ENCODE results near the gene BBLN. TPM values are rescaled to one million over a fixed set of nuclear protein-coding genes. Genes with fewer than 3 reads are reported as not detected.
"Not testable (repeated sequence)": the region's sequence is repeated elsewhere in the genome, so short reads cannot be mapped to it uniquely, and the experiment has no call there.

The BBLN gene
- total RNA-seq, 2 experiments from 2014 or later = 74.3 to 75.8 TPM

GRCh38 chr9:128180001-128180400 lies 19.9 kb downstream of the BBLN start:
- CTCF ChIA-PET = no interaction called here
- POLR2A ChIA-PET = no interaction called here

GRCh38 chr9:128180447-128180846 lies 20.4 kb downstream of the BBLN start:
- POLR2A ChIA-PET = no interaction called here
- CTCF ChIA-PET = no interaction called here

- CTCF ChIA-PET, POLR2A ChIA-PET: not testable (repeated sequence)
Measured at GRCh38 chr9:128181480-128181879, 21.4 kb downstream of the BBLN start.

- ChIA-PET CTCF (no interaction called here), POLR2A (interaction anchor here (0.5 kb wide), 1 partner anchor 1268 kb away, joined by 6 read pairs; no protein-coding TSS in a partner anchor)
Measured at GRCh38 chr9:128182893-128183588, 23.0 kb downstream of the BBLN start.

- ChIA-PET POLR2A (interaction anchor here (0.6 kb wide), 1 partner anchor 186 kb away, joined by 6 read pairs; no protein-coding TSS in a partner anchor), CTCF (interaction anchor here (0.6 to 1.3 kb wide), 4 partner anchors 12 to 128 kb away, joined by 3 read pairs; no protein-coding TSS in a partner anchor)
Measured at GRCh38 chr9:128185979-128186965, 26.2 kb downstream of the BBLN start.

GRCh38 chr9:128187361-128187760 lies 27.3 kb downstream of the BBLN start:
- POLR2A ChIA-PET = no interaction called here

GRCh38 chr9:128188209-128188608 lies 28.1 kb downstream of the BBLN start:
- ChIA-PET CTCF (interaction anchor here (0.6 to 1.3 kb wide), 2 partner anchors 63 to 113 kb away, joined by 5 read pairs; no protein-coding TSS in a partner anchor), POLR2A (interaction anchor here (0.6 kb wide), 1 partner anchor 72 kb away, joined by 4 read pairs; no protein-coding TSS in a partner anchor)

More at GRCh38 chr9:128187361-128187760, 27.3 kb downstream of the BBLN start:
- CTCF ChIA-PET = interaction anchor here (1.2 to 1.3 kb wide), 3 partner anchors 15 to 62 kb away, joined by 3 to 5 read pairs (median 3); no protein-coding TSS in a partner anchor

- POLR2A ChIA-PET = interaction anchor here (0.6 to 1.4 kb wide), 2 partner anchors 17 to 29 kb away, joined by 4 to 6 read pairs; no protein-coding TSS in a partner anchor
- CTCF ChIA-PET = interaction anchor here (0.7 to 1.7 kb wide), 5 partner anchors 14 to 62 kb away, joined by 3 to 9 read pairs (median 3); no protein-coding TSS in a partner anchor
Measured at GRCh38 chr9:128190013-128190412, 29.9 kb downstream of the BBLN start.

GRCh38 chr9:128190516-128191405 lies 30.7 kb downstream of the BBLN start:
- CTCF ChIA-PET = interaction anchor here (0.8 to 1.7 kb wide), 8 partner anchors 15 to 151 kb away, joined by 3 to 5 read pairs (median 3); partner anchors contain the start of gene BBLN
- POLR2A ChIA-PET = interaction anchor here (0.6 to 1.4 kb wide), 2 partner anchors 30 to 361 kb away, joined by 3 to 6 read pairs; partner anchors contain the start of gene SPTAN1

- ChIA-PET POLR2A (interaction anchor here (0.6 to 1.4 kb wide), 3 partner anchors 31 to 361 kb away, joined by 3 to 6 read pairs (median 3); partner anchors contain the start of gene SPTAN1), CTCF (interaction anchor here (0.9 to 1.7 kb wide), 6 partner anchors 16 to 150 kb away, joined by 3 to 5 read pairs (median 4); partner anchors contain the start of gene BBLN)
Measured at GRCh38 chr9:128191406-128192046, 31.5 kb downstream of the BBLN start, which contains the start of gene CIZ1. Gene CIZ1, minus strand, starts transcription at chr9:128191572. Its CDS starts 715 bp downstream, at chr9:128190857.

GRCh38 chr9:128192601-128193371 lies 32.7 kb downstream of the BBLN start:
- ChIA-PET CTCF (interaction anchor here (1.0 to 1.4 kb wide), 3 partner anchors 10 to 169 kb away, joined by 3 to 4 read pairs (median 3); no protein-coding TSS in a partner anchor), POLR2A (no interaction called here)

GRCh38 chr9:128193469-128194096 lies 33.5 kb downstream of the BBLN start:
- POLR2A ChIA-PET = no interaction called here
- CTCF ChIA-PET = interaction anchor here (1.0 to 1.8 kb wide), 5 partner anchors 9 to 168 kb away, joined by 3 to 4 read pairs (median 3); no protein-coding TSS in a partner anchor

- POLR2A ChIA-PET = no interaction called here
- CTCF ChIA-PET = interaction anchor here (0.5 to 1.3 kb wide), 4 partner anchors 8 to 470 kb away, joined by 3 to 4 read pairs (median 3); no protein-coding TSS in a partner anchor
Measured at GRCh38 chr9:128201441-128202369, 41.6 kb downstream of the BBLN start.

- POLR2A ChIA-PET = no interaction called here
- CTCF ChIA-PET = interaction anchor here (0.7 to 1.3 kb wide), 3 partner anchors 9 to 76 kb away, joined by 3 read pairs; no protein-coding TSS in a partner anchor
Measured at GRCh38 chr9:128202648-128203023, 42.6 kb downstream of the BBLN start.

GRCh38 chr9:128203024-128203706 lies 43.1 kb downstream of the BBLN start, which contains the start of gene DNM1:
Gene DNM1, plus strand, starts transcription at chr9:128203379. Its CDS starts 92 bp downstream, at chr9:128203471.
- ChIA-PET CTCF (interaction anchor here (0.7 kb wide), 1 partner anchor 10 kb away, joined by 3 read pairs; no protein-coding TSS in a partner anchor), POLR2A (no interaction called here)

Data from activated CD8-positive, alpha-beta memory T cell treated with anti-CD3 and anti-CD28 coated beads for 36 hours (primary cell).